NCI-H187 treated with DMSO at 0.1 percent for 48 hours (cell line): ENCODE data around the gene MPZL1.
A peak's percentile ranks its signal among the peaks of the same experiment; 100 is the strongest.
"Not testable (repeated sequence)": the region's sequence is repeated elsewhere in the genome, so short reads cannot be mapped to it uniquely, and the experiment has no call there.

Source experiments
- DNase-seq: peaks from one replicate; lab custom pipeline; 2025; lab: John Stamatoyannopoulos, UW

Gene MPZL1

GRCh38 chr1:167781558-167781957 is 59.8 kb downstream of the MPZL1 start:
- DNase-seq, result no peak

GRCh38 chr1:167782946-167783345 is 61.2 kb downstream of the MPZL1 start:
- DNase-seq, result no peak

- no peak for DNase-seq
Measured at GRCh38 chr1:167784876-167785550, 63.2 kb downstream of the MPZL1 start.

GRCh38 chr1:167786502-167786901 is 64.7 kb downstream of the MPZL1 start:
- DNase-seq, result no peak

- no peak for DNase-seq
Measured at GRCh38 chr1:167789501-167789900, 67.7 kb downstream of the MPZL1 start.

GRCh38 chr1:167790117-167790516 is 68.3 kb downstream of the MPZL1 start:
- DNase-seq, result no peak

GRCh38 chr1:167791281-167792187 is 69.8 kb downstream of the MPZL1 start:
- DNase-seq, result peak; percentile 65

- DNase-seq, result no peak
Measured at GRCh38 chr1:167792188-167792565, 70.4 kb downstream of the MPZL1 start.

GRCh38 chr1:167794043-167794442 is 72.3 kb downstream of the MPZL1 start:
- no peak for DNase-seq

- DNase-seq, result no peak
Measured at GRCh38 chr1:167795810-167796740, 74.3 kb downstream of the MPZL1 start.

- no peak for DNase-seq
Measured at GRCh38 chr1:167797015-167797414, 75.2 kb downstream of the MPZL1 start.

GRCh38 chr1:167798952-167799351 is 77.2 kb downstream of the MPZL1 start:
- DNase-seq, result no peak

GRCh38 chr1:167799747-167800146 is 78.0 kb downstream of the MPZL1 start:
- DNase-seq, result no peak

- DNase-seq, result no peak
Measured at GRCh38 chr1:167800251-167800650, 78.5 kb downstream of the MPZL1 start.

- no peak for DNase-seq
Measured at GRCh38 chr1:167802235-167802634, 80.5 kb downstream of the MPZL1 start.

GRCh38 chr1:167803358-167804207 is 81.8 kb downstream of the MPZL1 start:
- peak; percentile 81 for DNase-seq

- no peak for DNase-seq
Measured at GRCh38 chr1:167805041-167805556, 83.3 kb downstream of the MPZL1 start.

- DNase-seq, result not testable (repeated sequence)
Measured at GRCh38 chr1:167806235-167806634, 84.5 kb downstream of the MPZL1 start.

- DNase-seq, result not testable (repeated sequence)
Measured at GRCh38 chr1:167806676-167807075, 84.9 kb downstream of the MPZL1 start.

- no peak for DNase-seq
Measured at GRCh38 chr1:167808104-167808503, 86.3 kb downstream of the MPZL1 start.

GRCh38 chr1:167808690-167809089 is 86.9 kb downstream of the MPZL1 start:
- DNase-seq, result no peak
